AG09309 (cell line): ENCODE data around the gene IVD.

Source experiments
- DNase-seq: peaks from one replicate; pipeline ENCODE4 v3.0.0-alpha.2; 2010; ENCODE audit warnings: low read depth
- H3K4me3 ChIP-seq: 2 replicates; pipeline ENCODE4 v1.5.1; 2011; ENCODE audit warnings: mild to moderate bottlenecking, low read depth, low read length, moderate library complexity; ENCODE audit not compliant: control insufficient read depth
- TF ChIP-seq, protein P1 (sequence below): IDR thresholded peaks from 2 replicates; pipeline ENCODE4 v1.5.1; 2011; ENCODE audit warnings: mild to moderate bottlenecking, low read depth, low read length, inconsistent platforms; ENCODE audit not compliant: insufficient read depth, control insufficient read depth; ENCODE audit errors: missing control alignments

Gene IVD

GRCh38 chr15:40386480-40386879 is 19.1 kb upstream of the IVD start:
- TF ChIP-seq, protein P1, sequence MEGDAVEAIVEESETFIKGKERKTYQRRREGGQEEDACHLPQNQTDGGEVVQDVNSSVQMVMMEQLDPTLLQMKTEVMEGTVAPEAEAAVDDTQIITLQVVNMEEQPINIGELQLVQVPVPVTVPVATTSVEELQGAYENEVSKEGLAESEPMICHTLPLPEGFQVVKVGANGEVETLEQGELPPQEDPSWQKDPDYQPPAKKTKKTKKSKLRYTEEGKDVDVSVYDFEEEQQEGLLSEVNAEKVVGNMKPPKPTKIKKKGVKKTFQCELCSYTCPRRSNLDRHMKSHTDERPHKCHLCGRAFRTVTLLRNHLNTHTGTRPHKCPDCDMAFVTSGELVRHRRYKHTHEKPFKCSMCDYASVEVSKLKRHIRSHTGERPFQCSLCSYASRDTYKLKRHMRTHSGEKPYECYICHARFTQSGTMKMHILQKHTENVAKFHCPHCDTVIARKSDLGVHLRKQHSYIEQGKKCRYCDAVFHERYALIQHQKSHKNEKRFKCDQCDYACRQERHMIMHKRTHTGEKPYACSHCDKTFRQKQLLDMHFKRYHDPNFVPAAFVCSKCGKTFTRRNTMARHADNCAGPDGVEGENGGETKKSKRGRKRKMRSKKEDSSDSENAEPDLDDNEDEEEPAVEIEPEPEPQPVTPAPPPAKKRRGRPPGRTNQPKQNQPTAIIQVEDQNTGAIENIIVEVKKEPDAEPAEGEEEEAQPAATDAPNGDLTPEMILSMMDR, result no peak
- no peak overlapping the region for H3K4me3 ChIP-seq
- no peak for DNase-seq

DNA sequence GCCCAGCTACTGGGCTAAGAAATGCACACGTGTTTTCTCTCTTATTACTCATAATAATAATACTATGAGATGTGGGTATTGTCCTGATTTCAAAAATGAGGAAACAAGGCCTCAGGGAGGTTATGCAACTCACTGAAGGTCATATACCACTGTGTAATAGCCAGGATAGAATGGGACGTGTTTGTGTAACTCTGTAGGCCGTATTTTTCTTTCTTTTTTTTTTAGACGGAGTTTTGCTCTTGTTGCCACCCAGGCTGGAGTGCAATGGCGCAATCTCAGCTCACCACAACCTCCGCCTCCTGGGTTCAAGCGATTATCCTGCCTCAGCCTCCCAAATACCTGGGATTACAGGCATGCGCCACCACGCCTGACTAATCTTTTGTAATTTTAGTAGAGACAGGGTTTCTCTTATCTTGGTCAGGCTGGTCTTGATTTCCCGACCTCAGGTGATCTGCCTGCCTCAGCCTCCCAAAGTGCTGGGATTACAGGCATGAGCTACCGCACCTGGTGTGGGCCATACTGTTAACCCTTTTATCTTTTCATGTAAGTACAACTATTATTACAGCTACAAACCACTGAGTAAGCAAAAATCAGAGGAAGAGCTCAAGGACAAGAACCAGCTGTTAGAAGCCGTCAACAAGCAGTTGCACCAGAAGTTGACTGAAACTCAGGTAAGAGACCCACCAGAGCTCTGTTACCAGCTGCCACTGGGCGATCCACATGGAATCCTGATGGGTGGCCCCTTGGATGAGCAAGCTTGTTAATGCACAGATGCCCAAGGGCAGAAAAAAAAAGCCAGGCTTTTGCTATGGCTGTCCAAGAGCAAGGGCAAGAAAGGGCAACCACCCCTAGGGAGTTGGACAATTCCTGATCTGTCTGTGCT is 16.4 kb upstream of the IVD start:
- TF ChIP-seq, protein P1, result no peak
- peak; percentile 37 for DNase-seq
- H3K4me3 ChIP-seq, result no peak overlapping the region

DNA sequence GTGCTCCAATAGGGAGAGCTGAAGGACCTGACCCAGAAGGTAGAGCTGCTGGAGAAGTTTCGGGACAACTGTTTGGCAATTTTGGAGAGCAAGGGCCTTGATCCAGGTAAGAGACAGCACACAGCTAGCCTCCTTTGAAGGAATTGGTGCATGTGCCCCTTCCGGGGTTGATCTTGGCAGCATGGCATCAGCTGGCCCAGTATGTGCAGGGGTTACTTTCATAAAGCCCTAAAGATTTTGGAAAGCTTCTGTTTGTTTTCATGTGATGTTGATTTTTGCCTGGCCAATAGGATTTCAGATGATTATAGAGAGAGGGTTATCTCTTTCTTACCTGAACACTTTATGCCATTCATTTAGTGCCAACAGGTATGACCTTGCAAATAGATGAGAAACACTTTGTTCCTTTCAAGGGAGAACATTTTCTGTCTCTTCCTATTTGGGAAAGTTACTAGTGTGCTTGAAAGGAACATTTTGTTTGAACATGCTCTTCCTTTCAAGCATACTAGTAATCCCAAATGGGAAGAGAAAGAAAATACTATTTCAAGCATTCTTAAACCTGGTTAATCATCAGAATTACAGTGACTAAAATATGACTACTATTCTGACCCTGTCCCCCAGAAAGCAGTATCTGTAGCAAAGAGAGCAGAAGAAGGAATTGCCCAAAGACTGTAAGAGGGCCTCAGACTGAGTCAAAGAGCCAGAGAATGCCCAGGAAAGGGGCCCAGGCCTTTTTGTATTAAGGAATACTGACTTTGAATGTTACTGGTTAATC is 15.6 kb upstream of the IVD start:
- TF ChIP-seq, protein P1, result no peak
- H3K4me3 ChIP-seq, result no peak overlapping the region
- DNase-seq, result no peak

- H3K4me3 ChIP-seq, result no peak overlapping the region
- peak; percentile 37 for DNase-seq
- TF ChIP-seq, protein P1, result no peak
These were observed 12.3 kb upstream of the IVD start for GRCh38 chr15:40392986-40393948.

DNA sequence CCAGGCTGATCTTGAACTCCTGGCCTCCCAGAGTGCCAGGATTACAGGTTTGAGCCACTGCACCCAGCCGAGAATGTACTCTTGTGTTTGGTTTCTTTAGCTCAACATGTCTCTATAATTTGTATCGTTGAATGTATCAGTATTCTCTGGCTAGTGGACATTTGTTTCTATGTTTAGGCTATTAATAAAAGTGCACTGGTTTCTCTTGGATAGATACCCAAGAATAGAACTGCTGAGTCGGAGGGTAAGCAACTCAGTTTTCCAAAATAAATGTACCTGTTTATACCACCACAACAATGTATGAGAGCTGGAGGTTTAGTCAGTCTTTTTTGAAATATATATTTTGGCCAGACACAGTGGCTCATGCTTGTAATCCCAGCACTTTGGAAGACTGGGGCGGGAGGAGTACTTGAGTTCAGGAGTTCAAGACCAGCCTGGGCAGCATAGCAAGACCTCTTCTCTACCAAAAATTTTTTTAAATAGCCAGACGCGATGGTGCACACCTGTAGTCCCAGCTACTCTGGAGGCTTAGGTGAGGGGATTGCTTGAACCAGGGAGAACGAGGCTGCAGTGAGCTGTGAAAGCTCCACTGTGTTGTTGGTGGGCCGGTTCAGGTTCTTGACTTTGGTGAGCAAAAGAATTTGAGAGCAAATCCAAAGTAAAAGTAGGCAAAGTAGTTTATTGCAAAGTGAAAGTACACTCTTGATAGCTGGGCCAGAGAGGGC is 7.7 kb upstream of the IVD start:
- TF ChIP-seq, protein P1, result no peak
- no peak overlapping the region for H3K4me3 ChIP-seq
- no peak for DNase-seq
